Measurements from ENCODE around the gene RFPL4A.
"Not testable (repeated sequence)": the region's sequence is repeated elsewhere in the genome, so short reads cannot be mapped to it uniquely, and the experiment has no call there.

DNA sequence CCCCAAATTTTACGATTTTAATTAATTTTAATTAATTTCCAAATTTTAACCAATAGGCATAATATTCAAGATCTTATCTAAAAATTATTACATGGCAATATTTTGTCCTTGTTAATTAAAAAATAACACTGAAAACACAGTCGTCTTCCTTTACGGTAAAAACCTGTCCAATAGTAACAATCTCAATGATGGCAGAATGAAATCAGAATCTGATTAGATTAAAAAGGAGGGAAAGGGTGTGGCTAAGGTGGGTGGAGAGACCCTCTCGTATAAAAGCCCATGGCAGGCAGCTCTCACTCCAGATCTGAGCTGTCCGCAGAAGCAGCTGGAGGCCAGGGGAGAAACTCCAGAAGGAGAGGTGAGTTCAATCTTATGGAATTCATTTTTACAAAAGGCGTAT lies 9.9 kb downstream of the RFPL4A start, which contains the start of gene RFPL4AL1:
- TF ChIP-seq, protein P1, sequence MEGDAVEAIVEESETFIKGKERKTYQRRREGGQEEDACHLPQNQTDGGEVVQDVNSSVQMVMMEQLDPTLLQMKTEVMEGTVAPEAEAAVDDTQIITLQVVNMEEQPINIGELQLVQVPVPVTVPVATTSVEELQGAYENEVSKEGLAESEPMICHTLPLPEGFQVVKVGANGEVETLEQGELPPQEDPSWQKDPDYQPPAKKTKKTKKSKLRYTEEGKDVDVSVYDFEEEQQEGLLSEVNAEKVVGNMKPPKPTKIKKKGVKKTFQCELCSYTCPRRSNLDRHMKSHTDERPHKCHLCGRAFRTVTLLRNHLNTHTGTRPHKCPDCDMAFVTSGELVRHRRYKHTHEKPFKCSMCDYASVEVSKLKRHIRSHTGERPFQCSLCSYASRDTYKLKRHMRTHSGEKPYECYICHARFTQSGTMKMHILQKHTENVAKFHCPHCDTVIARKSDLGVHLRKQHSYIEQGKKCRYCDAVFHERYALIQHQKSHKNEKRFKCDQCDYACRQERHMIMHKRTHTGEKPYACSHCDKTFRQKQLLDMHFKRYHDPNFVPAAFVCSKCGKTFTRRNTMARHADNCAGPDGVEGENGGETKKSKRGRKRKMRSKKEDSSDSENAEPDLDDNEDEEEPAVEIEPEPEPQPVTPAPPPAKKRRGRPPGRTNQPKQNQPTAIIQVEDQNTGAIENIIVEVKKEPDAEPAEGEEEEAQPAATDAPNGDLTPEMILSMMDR (IDR thresholded peaks at IDR 0.05), result not testable (repeated sequence)
- not testable (repeated sequence) for TF ChIP-seq POLR2A (IDR thresholded peaks at IDR 0.05)

Measured in upper lobe of left lung (tissue), 4 donors.